ENCODE results near the gene LMO7. TPM values are rescaled to one million over a fixed set of nuclear protein-coding genes. Genes with fewer than 3 reads are reported as not detected.
A peak's percentile ranks its signal among the peaks of the same experiment; 100 is the strongest.

Gene LMO7
- total and polyA plus RNA-seq, 2 of the 4 experiments (the other 2 are of a cell fraction) = 266 to 367 TPM

- H3K4me3 ChIP-seq (ENCODE audit: insufficient read depth, low read depth, low read length) = no peak overlapping the region
- ATAC-seq (ENCODE audit: low read depth) = no peak
- POLR2A ChIA-PET (ENCODE audit: unreplicated experiment) = no interaction called here
- H2AK9ac ChIP-seq (replicated peaks; ENCODE audit: low read depth, low read length, poor library complexity) = no peak overlapping the region
- no peak overlapping the region for H3K9ac ChIP-seq (ENCODE audit: low read depth, low read length)
- CTCF ChIA-PET = no interaction called here
- peaks cover 8% of the 10 kb centered on the region for H3K9me1 ChIP-seq (ENCODE audit: insufficient read depth, low read length)
- H3K27ac ChIP-seq (ENCODE audit: insufficient read depth, low read length) = no peak overlapping the region
- H3K56ac ChIP-seq (ENCODE audit: extremely low read depth, insufficient read depth, low read length) = no peak overlapping the region
- H2BK5ac ChIP-seq (ENCODE audit: low read depth, low read length, poor library complexity, severe bottlenecking) = no peak overlapping the region
- H3K27me3 ChIP-seq (ENCODE audit: control insufficient read depth, insufficient read depth, low read length) = no peaks in the 10 kb centered on the region
- intact Hi-C loops (cut with micrococcal nuclease) = loop anchor here (10.0 kb wide), 2 partner anchors 142 to 272 kb away; no protein-coding TSS in a partner anchor
- no peak overlapping the region for H2BK120ac ChIP-seq (ENCODE audit: low read depth, low read length)
- dilution Hi-C loops (cut with HindIII; ENCODE audit: low sequenced_read_pairs, unreplicated experiment) = no loop called here
- no TSS peak for BruUV-seq (replicated peaks)
- H4K91ac ChIP-seq (ENCODE audit: insufficient read depth, low read depth, low read length) = no peak overlapping the region
- H3K4ac ChIP-seq (ENCODE audit: low read depth, low read length) = no peak overlapping the region
- WGBS, 2 experiments (ENCODE audit: extremely low coverage in 2 of 2, insufficient read length in 1 of 2) = 100% methylated on average over 1 of the region's 4 CpGs; no CpG with 5 or more reads in 1 of the 2 experiments
- in situ Hi-C loops (cut with MboI; ENCODE audit: low sequenced_read_pairs) = no loop called here
- no peak overlapping the region for H4K5ac ChIP-seq (ENCODE audit: low read depth, low read length)
- no peak overlapping the region for H2AK5ac ChIP-seq (ENCODE audit: low read depth, low read length)
- no peak overlapping the region for H3K18ac ChIP-seq (ENCODE audit: low read depth, low read length)
- H2AFZ ChIP-seq (replicated peaks; ENCODE audit: low read length, poor library complexity) = no peak overlapping the region
- H3K4me1 ChIP-seq (ENCODE audit: control insufficient read depth, insufficient read depth, low read length) = no peaks in the 10 kb centered on the region
- H3K14ac ChIP-seq (replicated peaks; ENCODE audit: low read depth, low read length) = no peak overlapping the region
- no peak overlapping the region for H4K8ac ChIP-seq (ENCODE audit: low read depth in 2 of 2, low read length in 2 of 2)
- TF ChIP-seq, protein P1, sequence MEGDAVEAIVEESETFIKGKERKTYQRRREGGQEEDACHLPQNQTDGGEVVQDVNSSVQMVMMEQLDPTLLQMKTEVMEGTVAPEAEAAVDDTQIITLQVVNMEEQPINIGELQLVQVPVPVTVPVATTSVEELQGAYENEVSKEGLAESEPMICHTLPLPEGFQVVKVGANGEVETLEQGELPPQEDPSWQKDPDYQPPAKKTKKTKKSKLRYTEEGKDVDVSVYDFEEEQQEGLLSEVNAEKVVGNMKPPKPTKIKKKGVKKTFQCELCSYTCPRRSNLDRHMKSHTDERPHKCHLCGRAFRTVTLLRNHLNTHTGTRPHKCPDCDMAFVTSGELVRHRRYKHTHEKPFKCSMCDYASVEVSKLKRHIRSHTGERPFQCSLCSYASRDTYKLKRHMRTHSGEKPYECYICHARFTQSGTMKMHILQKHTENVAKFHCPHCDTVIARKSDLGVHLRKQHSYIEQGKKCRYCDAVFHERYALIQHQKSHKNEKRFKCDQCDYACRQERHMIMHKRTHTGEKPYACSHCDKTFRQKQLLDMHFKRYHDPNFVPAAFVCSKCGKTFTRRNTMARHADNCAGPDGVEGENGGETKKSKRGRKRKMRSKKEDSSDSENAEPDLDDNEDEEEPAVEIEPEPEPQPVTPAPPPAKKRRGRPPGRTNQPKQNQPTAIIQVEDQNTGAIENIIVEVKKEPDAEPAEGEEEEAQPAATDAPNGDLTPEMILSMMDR (conservative IDR thresholded peaks at IDR 0.05; ENCODE audit: low read depth, low read length) = no peak
- TF ChIP-seq CHD1 (IDR thresholded peaks at IDR 0.05; ENCODE audit: low read depth, low read length) (no peak), POLR2A (IDR thresholded peaks at IDR 0.05; ENCODE audit: low read depth, low read length) (no peak), FOS (IDR thresholded peaks at IDR 0.05; ENCODE audit: low read depth, low read length) (no peak), NFE2L2 (IDR thresholded peaks at IDR 0.05; ENCODE audit: low read depth, low read length) (no peak), RFX5 (IDR thresholded peaks at IDR 0.05; ENCODE audit: low read depth, low read length) (no peak), MXI1 (IDR thresholded peaks at IDR 0.05; ENCODE audit: borderline replicate concordance, low read depth, low read length) (no peak), BHLHE40 (IDR thresholded peaks at IDR 0.05; ENCODE audit: low read depth, low read length) (no peak), RAD21 (IDR thresholded peaks at IDR 0.05; ENCODE audit: low read length) (no peak), SMC3 (IDR thresholded peaks at IDR 0.05; ENCODE audit: low read depth, low read length) (no peak), CEBPB (IDR thresholded peaks at IDR 0.05; ENCODE audit: low read depth, low read length) (no peak)
- TF ChIP-seq, protein P2, sequence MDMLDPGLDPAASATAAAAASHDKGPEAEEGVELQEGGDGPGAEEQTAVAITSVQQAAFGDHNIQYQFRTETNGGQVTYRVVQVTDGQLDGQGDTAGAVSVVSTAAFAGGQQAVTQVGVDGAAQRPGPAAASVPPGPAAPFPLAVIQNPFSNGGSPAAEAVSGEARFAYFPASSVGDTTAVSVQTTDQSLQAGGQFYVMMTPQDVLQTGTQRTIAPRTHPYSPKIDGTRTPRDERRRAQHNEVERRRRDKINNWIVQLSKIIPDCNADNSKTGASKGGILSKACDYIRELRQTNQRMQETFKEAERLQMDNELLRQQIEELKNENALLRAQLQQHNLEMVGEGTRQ (IDR thresholded peaks at IDR 0.05; ENCODE audit: low read depth, low read length) = no peak
- TF ChIP-seq, protein P3, sequence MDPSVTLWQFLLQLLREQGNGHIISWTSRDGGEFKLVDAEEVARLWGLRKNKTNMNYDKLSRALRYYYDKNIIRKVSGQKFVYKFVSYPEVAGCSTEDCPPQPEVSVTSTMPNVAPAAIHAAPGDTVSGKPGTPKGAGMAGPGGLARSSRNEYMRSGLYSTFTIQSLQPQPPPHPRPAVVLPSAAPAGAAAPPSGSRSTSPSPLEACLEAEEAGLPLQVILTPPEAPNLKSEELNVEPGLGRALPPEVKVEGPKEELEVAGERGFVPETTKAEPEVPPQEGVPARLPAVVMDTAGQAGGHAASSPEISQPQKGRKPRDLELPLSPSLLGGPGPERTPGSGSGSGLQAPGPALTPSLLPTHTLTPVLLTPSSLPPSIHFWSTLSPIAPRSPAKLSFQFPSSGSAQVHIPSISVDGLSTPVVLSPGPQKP (IDR thresholded peaks at IDR 0.05; ENCODE audit: borderline replicate concordance, low read depth, low read length) = no peak
- H4K20me1 ChIP-seq (ENCODE audit: insufficient read depth, low read length) = peaks cover 19% of the 10 kb centered on the region; the same call in 1 of the 2 replicates
- no peak overlapping the region for H2BK20ac ChIP-seq (ENCODE audit: low read depth, low read length)
- peaks cover 29 to 60% of the 10 kb centered on the region in 2 experiments for H3K79me1 ChIP-seq (ENCODE audit: low read depth in 1 of 2, low read length in 2 of 2)
- DNase-seq = no peak
- no peak overlapping the region for H3K4me2 ChIP-seq (ENCODE audit: low read depth, low read length)
- H2BK15ac ChIP-seq (ENCODE audit: low read depth, low read length) = no peak overlapping the region
- 0 out of 2 replicates have a peak overlapping the region, but pooled peaks have one; percentile 1 for H3K23ac ChIP-seq (ENCODE audit: low read depth, low read length)
- H3K36me3 ChIP-seq (ENCODE audit: control insufficient read depth, insufficient read depth, low read length) = peaks cover 20% of the 10 kb centered on the region
- H3K9me3 ChIP-seq (ENCODE audit: control insufficient read depth, insufficient read depth, low read length) = peaks cover under 1% of the 10 kb centered on the region; the same call in 1 of the 2 replicates
Observed at GRCh38 chr13:75836441-75836840, 200.3 kb downstream of the LMO7 start.
